HG02973 (cell line): ENCODE results near the gene CDC23.
"Not testable (repeated sequence)": the region's sequence is repeated elsewhere in the genome, so short reads cannot be mapped to it uniquely, and the experiment has no call there.

Source experiments
- ATAC-seq: cut with Tn5 transposase; IDR thresholded peaks from one replicate; pipeline ENCODE4 v1.9.1; 2021; ENCODE audit warnings: moderate library complexity; ENCODE audit not compliant: unreplicated experiment

CDC23 gene

GRCh38 chr5:138143578-138143977 lies 69.5 kb downstream of the CDC23 start:
- ATAC-seq, result not testable (repeated sequence)

- no peak for ATAC-seq
Observed at GRCh38 chr5:138141734-138142133, 71.4 kb downstream of the CDC23 start.

DNA sequence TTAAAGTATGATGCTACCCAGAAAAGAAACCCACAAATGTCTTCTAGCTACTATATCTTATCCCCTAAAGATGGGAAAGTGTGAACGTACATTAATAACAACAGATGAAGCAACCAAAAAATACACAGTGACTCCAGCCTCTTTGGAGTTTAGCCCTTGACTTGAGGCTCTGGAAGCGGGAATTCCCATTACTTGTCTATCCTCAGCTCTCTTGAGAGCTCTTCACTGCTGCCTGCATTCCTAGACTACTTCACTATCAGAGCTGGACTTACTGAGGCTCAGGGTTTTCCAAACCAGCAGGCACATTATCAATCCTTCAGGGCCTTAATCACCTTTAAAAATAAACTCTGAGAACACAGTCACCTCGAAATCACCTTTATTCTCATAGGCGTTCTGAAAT lies 72.9 kb downstream of the CDC23 start:
- ATAC-seq, result no peak

GRCh38 chr5:138139781-138140090 lies 73.4 kb downstream of the CDC23 start:
- ATAC-seq, result no peak

DNA sequence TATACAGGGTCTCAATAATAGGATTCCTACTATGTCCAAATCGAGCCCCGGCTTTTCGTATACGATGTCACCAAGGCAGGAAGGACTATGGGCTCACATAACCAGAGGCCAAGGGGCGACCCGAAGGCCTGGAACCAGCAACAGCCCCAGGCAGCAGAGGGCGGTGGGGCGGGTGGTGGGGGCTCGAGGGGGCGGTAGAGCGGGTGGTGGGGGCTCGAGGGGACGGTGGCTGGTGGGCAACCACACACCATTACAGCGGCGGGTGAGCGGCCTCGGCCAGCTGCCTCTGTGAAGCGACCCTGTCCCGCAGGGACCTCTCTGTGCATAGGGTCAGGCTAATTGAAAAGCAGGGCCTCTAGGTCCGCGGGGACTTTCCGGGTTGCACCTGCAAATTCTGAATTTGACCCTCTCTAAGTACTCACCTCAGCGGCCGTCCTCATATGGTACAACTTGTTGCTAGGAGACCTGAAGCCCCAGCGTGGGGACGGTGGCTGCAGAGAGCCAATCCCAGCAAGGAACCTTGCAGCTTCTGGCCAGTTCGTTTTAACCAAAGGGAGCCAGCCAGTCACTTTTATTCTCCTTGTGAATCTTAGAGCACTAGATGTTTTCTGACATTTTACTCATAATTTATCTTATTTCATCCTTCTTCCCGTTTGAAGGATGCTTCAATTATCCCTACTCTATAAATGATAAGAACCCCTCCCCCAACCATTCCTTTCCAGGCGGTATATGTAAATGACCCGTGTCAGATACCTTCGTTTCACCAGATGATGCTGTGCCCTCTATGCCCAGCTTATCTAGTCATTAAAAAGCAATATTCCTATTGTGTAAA lies 74.0 kb downstream of the CDC23 start, which contains the start of gene NME5:
Gene NME5, minus strand, starts transcription at position 480 of the 832 bp plus-strand sequence. CDS start 648 bp downstream, outside the sequence.
- ATAC-seq, result no peak
